ENCODE results near the gene TBC1D22A.

The TBC1D22A gene

DNA sequence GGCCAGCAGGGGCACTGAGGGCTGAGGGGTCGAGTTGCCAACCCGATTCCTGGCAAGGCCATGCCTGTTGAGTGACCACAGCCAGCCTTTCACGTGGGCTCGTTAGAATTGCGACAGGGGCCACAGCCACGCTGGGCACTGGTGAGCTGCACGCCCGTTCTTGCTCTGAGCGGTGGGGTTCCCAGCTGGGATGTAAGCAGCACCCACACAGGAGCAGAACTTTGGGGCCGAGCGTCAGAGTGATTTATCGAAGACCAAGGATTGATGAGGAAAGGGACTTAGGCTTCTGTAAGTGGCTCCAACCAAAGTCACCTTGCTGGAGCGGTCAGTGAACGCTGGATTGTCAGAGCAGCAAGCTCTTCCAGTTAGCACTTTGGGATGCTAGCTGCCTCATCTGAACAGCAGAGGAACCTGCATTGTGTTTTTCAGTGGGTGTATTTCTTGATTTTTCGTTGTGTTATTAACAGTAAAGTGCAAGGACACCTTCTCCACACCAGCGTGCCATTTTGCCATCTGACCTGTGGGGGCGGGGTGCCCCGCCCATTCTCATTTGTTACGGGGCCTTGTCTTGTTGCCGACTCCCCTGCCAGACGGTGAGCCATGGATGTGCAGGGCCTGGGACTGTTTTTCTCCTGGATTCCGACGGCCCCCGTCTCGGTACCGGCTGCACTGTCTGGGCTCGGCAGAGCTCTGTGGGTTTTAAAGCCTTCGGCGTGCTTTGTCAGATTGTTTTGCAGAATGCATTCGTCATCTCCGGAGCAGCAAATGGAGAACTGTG lies 202.5 kb downstream of the TBC1D22A start:
- DNase-seq, result no peak

DNA sequence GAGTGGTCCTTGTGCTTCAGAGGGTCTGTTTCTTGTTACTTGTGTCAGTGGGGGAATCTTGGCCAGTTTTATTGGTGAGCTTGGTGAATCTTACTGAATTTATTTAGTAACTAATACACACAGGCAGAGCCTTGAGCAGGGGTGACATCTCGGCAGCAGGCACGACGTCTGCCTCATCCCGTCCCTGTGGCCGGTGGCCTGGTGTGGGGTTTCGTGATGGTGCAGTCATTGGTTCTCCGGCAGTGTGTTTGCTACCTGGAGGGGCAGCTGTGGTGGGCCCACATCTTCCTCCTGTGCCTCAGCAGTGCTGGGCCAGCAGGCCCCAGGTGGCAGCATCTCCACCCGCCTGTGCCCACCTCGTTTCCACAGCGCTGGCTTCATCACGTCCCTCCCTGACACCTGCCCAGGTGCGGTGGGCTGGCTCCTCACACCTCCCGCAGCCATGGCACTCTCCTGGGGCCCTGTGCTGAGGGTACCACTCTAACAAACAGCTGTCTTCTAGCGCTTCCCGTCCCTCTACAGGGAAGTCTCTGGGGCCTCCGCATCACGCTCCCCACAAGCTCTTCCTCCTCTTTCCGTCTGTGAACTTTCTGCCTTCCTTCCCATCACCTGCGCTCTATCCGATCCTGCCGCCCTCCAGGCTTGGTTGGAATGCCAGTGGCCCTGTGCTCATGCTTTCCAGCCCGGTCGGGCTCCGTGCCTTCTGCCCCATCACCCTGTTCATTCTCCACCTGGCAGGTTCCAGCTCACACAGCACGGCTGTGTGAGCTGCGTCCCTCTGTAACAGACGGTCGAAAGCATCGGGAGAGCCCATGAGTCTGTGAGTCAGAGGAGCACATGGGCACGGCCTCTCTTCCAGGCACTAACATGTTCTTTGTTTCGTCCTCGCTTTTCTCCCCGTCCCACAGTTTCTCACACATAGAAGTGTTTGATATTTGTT lies 203.4 kb downstream of the TBC1D22A start:
- DNase-seq, result no peak

- no peak for DNase-seq
Measured at GRCh38 chr22:46966495-46966845, 204.0 kb downstream of the TBC1D22A start.

- DNase-seq, result no peak
Measured at GRCh38 chr22:46966846-46967245, 204.4 kb downstream of the TBC1D22A start.

DNA sequence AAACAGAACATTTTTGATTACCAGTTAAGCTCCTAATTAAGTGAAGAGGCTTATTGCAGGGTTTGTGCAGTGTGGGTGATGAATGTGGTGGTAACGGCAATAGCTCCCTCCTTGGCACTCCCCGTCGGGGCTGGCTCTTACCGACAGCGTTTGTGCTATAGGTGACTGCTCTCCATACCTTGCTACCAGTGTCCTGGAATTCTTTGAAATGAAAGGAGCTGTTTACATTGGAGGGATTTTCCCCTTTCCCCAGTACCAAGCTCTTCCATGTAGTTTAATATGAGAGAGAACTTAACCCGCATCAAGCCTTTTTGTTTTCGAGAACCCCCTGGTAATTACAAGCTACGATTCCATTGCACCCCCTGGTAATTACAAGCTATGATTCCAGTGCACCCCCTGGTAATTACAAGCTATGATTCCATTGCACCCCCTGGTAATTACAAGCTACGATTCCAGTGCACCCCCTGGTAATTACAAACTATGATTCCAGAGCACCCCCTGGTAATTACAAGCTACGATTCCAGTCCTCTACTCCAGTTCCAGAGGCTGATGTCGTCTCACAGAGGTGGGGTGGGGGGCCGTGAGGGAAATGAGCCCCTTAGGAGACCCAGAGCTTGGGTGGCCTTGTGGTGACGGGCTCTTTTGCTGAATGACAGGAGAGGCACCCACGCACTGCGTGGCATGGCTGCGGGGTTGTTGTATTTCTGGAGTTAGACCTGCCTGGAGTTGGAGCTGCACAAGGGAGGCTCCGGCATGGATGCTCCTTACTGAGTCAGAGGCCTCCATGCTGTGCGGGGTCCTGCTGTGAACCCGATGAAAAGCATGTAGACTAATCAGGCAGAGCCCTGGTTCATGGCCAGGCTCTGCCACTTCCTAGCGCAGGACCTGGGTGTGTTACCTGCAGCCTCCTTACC lies 205.3 kb downstream of the TBC1D22A start:
- no peak for DNase-seq

DNA sequence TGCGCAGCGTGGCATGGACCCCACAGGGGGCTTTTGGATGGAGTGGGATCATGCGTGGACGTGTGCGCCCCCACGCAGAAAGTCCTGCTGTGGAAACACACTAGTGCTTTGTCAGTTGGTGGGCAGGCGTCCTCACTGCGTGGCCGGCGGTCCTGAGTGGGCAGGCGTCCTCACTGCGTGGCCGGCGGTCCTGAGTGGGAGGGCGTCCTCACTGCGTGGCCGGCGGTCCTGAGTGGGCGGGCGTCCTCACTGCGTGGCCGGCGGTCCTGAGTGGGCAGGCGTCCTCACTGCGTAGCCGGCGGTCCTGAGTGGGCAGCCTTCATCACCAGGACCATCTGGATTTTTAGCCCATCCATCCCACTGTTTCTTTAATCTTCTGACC lies 205.9 kb downstream of the TBC1D22A start:
- DNase-seq, result no peak

DNA sequence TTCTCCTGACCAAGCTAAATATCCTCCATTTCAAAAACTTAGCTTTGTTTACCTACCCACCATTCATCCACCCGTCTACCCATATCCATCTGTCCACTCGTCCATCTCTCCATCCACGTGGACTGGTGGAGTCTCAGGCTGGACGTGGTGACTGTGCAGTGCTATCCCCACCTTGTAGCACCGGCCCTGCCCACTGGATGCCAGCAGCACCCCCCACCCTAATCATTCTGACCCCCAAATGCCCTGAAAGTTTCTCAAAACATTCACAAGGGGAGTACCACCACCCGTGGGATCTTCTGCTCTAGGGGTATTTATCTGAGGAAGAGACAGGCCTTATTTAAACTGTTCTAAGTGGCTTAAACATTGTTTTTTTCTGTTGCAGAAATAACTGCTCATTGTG lies 206.4 kb downstream of the TBC1D22A start:
- no peak for DNase-seq

GRCh38 chr22:46969491-46969890 lies 207.0 kb downstream of the TBC1D22A start:
- no peak for DNase-seq

GRCh38 chr22:46969961-46970360 lies 207.5 kb downstream of the TBC1D22A start:
- no peak for DNase-seq

- DNase-seq, result no peak
Measured at GRCh38 chr22:46970411-46971098, 208.1 kb downstream of the TBC1D22A start.

DNA sequence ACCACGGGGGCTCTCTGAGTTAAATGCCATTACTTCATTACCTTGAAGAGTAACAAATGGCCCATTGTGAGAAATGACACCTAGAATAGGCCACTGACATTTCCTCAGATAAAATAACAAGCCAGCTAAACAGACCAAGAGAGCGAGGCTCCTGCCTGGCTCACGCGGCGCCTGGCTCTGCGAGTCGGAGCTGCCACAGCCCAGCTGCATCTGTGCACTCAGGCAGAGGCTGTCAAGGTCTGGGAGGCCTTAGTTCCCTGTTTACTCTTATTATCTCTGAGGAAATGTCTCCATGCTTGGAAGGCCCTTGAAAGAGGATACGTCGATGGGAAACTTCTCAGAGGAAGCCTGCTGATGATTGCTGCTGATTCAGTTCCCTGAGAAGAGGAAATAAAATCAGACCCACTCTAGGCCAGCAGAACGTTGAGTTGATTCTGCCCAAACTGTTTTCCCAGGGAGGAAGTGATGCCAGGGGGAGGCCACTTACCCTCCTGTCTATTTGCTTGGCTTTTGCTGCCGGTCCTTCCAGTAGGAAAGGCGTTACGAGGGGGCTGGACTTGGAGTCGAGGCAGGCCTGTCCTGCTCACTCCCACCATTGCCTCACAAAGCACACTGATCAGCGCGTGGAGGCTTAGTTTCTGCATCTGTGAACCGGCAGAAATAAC lies 208.8 kb downstream of the TBC1D22A start:
- DNase-seq, result no peak

DNA sequence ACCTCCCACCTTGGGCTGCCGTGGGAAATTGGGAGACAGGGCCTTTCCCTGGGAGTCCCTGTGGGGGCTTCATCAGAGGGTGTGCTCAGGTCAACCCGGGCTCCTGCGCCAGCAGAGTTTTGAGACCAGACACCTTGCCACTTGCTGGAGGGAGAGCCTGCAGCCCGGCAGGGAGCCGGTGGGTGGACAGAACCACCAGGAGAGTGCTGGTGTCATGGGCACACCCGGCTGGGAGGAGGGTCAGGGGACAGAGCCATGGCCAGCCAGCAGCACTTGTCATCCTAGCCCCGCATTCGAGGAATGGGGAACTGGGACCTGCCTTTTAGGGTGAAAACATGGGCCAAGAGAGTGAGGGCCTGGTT lies 209.3 kb downstream of the TBC1D22A start:
- DNase-seq, result no peak

DNA sequence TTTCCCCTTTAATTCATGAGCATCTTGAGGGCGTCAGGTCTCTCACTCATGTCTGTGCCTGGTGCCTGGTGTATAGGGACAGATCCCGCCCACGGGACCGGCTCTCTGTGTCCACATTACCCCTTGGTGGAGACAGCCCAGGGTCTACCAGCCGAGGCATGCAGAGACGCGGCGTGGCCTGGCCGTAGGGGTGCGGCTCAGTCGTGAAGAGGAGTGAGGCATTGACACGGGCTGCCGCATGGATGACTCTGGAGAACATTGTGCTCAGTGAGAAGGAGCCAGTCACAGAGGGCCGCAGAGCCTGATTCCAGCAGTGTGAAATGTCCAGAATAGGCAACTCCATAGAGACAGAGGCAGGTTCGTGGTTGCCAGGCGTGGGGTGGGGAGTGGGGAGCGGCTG lies 209.8 kb downstream of the TBC1D22A start:
- DNase-seq, result no peak

GRCh38 chr22:46972901-46973831 lies 210.7 kb downstream of the TBC1D22A start:
- no peak for DNase-seq

DNA sequence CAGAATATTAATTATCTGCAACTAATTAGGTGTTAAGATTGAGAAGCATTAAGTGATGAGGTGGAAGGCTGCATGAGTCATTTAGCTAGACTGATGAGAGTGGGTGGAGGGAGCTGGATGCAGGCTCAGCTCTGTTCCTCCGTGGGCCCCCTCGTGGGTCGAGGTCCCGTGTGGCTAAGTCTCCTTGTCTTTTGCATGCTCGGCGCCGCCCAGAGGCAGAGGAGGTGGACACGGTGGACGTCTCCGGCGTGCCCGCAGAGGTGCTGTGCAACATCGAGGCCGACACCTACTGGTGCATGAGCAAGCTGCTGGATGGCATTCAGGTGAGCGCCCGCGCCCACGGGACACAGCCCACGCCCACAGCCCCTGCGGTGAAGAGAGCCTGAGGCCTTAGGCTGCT lies 211.6 kb downstream of the TBC1D22A start:
- DNase-seq, result no peak

- DNase-seq, result no peak
Measured at GRCh38 chr22:46974631-46975585, 212.5 kb downstream of the TBC1D22A start.

DNA sequence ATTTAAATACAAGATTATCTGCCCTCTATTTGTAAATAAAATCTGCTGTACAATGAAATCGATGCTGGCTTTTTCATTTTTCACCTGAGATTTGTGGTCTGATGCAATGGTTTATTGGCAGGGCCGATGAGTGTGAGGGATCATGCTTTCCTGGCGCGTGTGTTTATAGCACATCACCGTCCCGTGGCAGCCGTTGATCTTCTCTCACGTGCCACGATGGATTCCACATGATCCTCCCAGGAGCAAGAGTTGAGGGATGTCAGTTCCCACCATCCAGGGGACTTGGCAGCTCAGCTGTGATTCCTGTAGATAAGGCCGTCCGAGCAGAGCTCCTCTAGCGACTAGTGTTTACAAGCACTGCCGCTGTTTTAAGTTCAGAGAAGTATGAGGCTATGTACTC lies 213.7 kb downstream of the TBC1D22A start:
- no peak for DNase-seq

GRCh38 chr22:46976598-46976997 lies 214.1 kb downstream of the TBC1D22A start:
- no peak for DNase-seq

- DNase-seq, result no peak
Measured at GRCh38 chr22:46977656-46978343, 215.3 kb downstream of the TBC1D22A start.
